HepG2 (cell line): ENCODE measurements around the gene CARMIL1. TPM values are rescaled to one million over a fixed set of nuclear protein-coding genes. Genes with fewer than 3 reads are reported as not detected.

Experiments used
- polyA plus RNA-seq, 8 experiments: library from polyadenylated mRNA; depleted of rRNA in 3 of 8; stranded (reverse) in 7 of 8; unstranded in 1 of 8; fragments of >200 nt; fragmentation: Illumina TruSeq in 4 of 8; extraction: Trizol in 4 of 8; gene quantifications; 2 replicates each; pipeline versions ENCODE4 v1.2.1 to v1.2.3, GENCODE V29; 2011 to 2016; ENCODE audit warnings: low read depth in 4 of 8, missing spikeins in 1 of 8, mixed read lengths in 1 of 8; ENCODE audit not compliant: insufficient read depth in 1 of 8
- small RNA-seq, 3 experiments: library from RNA; depleted of rRNA; stranded (forward); fragments of <200 nt; gene quantifications; one replicate each; pipeline ENCODE3, GENCODE V24; 2012; ENCODE audit warnings: low read depth in 2 of 3, low replicate concordance in 1 of 3; ENCODE audit not compliant: insufficient read length in 3 of 3, insufficient read depth in 2 of 3
- total RNA-seq, 5 experiments: library from RNA; depleted of rRNA; stranded (reverse); fragments of >200 nt; fragmentation: Illumina TruSeq; extraction: Trizol; gene quantifications; 2 replicates each; pipeline ENCODE4 v1.2.3, GENCODE V29; 2016; ENCODE audit warnings: low read depth in 1 of 5

CARMIL1 gene
- total and polyA plus RNA-seq, 2 of the 13 experiments (the other 11 are each of a cell fraction or from before 2014, with no cell fraction given): 1.8 to 2.6 TPM

Small RNAs within 50 kb of the gene (small RNA-seq; reads per million reads assigned to genes)
- gene RF00019 (0 reads per million in 3 experiments), gene RNU6-987P (0 reads per million in 3 experiments)
